Left hindlimb (tissue), 1 donor: Measurements from ENCODE around the gene SPG11.
"Not testable (repeated sequence)": the region's sequence is repeated elsewhere in the genome, so short reads cannot be mapped to it uniquely, and the experiment has no call there.

Experiments
- DNase-seq: peaks from one replicate; pipeline ENCODE4 v3.0.0-alpha.2; 2018

Gene SPG11, protein sequence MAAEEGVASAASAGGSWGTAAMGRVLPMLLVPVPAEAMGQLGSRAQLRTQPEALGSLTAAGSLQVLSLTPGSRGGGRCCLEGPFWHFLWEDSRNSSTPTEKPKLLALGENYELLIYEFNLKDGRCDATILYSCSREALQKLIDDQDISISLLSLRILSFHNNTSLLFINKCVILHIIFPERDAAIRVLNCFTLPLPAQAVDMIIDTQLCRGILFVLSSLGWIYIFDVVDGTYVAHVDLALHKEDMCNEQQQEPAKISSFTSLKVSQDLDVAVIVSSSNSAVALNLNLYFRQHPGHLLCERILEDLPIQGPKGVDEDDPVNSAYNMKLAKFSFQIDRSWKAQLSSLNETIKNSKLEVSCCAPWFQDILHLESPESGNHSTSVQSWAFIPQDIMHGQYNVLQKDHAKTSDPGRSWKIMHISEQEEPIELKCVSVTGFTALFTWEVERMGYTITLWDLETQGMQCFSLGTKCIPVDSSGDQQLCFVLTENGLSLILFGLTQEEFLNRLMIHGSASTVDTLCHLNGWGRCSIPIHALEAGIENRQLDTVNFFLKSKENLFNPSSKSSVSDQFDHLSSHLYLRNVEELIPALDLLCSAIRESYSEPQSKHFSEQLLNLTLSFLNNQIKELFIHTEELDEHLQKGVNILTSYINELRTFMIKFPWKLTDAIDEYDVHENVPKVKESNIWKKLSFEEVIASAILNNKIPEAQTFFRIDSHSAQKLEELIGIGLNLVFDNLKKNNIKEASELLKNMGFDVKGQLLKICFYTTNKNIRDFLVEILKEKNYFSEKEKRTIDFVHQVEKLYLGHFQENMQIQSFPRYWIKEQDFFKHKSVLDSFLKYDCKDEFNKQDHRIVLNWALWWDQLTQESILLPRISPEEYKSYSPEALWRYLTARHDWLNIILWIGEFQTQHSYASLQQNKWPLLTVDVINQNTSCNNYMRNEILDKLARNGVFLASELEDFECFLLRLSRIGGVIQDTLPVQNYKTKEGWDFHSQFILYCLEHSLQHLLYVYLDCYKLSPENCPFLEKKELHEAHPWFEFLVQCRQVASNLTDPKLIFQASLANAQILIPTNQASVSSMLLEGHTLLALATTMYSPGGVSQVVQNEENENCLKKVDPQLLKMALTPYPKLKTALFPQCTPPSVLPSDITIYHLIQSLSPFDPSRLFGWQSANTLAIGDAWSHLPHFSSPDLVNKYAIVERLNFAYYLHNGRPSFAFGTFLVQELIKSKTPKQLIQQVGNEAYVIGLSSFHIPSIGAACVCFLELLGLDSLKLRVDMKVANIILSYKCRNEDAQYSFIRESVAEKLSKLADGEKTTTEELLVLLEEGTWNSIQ (N-terminal part only)

DNA sequence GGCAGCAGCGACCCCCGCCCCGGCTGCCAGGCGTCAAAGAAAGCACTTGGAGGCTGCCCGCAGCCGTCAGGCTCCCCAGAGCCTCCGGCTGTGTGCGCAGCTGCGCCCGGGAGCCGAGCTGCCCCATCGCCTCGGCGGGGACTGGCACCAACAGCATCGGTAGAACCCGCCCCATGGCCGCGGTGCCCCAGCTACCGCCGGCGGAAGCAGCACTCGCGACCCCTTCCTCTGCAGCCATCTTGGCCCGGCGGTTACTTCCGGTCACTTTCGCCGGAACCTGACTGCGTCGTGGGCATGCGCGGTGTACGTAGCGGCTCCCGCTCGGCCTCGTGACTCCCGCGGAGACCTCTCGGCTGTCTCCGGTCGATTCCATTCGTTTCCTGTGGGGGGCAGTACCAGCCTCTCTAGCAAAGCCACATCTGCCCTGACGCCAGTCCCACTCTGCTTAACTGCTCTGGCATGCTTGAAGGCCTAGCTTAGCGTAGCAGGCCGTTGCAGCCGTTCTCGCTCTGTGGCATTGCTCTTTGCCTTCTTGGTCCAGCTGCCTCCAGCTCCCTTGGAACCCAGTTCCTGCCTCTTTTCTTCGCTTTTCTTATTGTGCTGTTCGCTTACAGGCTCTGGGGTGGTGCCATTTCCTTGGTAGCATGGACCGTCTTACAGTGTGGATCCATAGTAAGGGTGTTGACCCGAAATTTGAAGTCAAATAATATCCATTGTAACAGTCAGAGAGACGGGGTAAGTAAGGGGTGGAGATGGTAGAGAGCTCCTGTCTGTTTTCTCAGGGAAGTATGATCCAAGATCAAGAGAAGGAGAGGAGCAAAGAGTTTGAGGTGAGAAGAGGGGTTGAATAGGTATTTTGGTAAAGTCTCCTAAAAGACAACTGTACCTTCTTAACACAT lies at the start of gene SPG11:
Gene SPG11, minus strand, starts transcription at position 253 of the 899 bp plus-strand sequence. Its CDS starts 15 bp downstream, at position 238.
- DNase-seq = peak; percentile 98

DNA sequence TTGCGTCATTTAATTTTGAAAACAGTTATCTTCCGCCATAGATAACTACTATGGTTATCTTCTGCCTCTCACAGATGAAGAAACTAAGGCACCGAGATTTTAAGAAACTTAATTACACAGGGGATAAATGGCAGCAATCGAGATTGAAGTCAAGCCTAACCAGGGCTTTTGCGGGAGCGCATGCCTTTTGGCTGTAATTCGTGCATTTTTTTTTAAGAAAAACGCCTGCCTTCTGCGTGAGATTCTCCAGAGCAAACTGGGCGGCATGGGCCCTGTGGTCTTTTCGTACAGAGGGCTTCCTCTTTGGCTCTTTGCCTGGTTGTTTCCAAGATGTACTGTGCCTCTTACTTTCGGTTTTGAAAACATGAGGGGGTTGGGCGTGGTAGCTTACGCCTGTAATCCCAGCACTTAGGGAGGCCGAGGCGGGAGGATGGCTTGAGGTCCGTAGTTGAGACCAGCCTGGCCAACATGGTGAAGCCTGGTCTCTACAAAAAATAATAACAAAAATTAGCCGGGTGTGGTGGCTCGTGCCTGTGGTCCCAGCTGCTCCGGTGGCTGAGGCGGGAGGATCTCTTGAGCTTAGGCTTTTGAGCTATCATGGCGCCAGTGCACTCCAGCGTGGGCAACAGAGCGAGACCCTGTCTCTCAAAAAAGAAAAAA lies 49.0 kb upstream of the SPG11 start:
- DNase-seq = peak; percentile 67

- peak; percentile 74 for DNase-seq
These were observed 48.4 kb upstream of the SPG11 start for GRCh38 chr15:44711743-44712345.

GRCh38 chr15:44711096-44711742 lies 47.8 kb upstream of the SPG11 start, which contains the start of the genes B2M and PATL2:
Gene B2M, plus strand, starts transcription at chr15:44711517. Its CDS starts 30 bp downstream, at chr15:44711547.
Gene PATL2, minus strand, starts transcription at chr15:44711323. Its CDS starts 34,833 bp downstream, at chr15:44676490.
- DNase-seq = peak; percentile 96

- DNase-seq = no peak
These were observed 47.0 kb upstream of the SPG11 start for GRCh38 chr15:44710236-44711095.

DNA sequence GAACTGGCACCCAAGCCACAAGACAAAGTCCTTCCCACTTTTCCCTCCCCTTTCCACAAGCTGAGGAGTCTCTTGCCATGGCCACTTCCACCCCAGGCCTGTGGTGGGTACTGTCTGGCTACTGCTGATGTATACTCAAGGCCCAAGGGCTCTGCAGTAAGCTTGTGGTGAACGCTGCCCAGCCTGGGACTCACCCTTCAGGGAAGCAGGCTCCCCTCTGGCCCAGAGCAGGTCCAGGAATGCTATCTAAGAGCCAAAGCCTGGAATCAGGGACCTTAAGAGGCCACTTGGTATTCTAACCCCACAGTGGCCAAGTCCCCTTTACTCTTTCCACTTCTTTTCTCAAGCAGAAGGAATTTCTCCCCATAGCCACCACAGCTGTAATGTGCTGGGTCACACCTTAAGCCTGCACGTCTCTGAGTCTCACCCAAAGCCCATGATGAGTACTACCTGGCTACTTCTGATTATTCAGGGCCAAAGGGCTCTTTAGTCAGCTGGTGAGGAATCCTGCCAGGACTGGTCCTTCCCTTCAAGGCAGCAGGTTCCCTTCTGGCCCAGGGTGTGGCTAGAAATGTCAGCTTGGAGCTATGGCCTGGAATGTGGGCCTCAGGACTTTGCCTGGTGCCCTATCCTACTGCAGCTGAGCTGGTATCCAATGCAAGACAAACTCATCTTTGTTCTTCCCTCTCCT lies 43.6 kb upstream of the SPG11 start:
- no peak for DNase-seq

DNA sequence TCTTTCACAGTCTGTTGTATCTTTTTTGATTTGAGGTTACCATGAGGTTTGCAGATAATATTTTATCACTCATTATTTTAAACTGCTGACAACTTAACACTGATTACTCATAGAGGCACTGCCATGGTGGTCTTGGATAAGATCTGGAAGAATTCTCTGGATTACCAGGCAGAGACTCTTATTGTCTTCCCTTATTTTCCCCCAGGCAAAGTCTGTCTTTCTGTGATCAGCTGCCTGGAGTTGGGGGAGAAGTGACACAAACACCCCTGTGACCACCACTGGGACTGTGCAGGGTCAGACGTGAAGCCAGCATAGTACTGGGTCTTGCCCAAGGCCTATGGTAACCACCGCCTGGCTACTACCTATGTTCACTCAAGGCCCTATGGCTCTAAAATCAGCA lies 42.9 kb upstream of the SPG11 start:
- DNase-seq = no peak

- DNase-seq = no peak
These were observed 42.5 kb upstream of the SPG11 start for GRCh38 chr15:44705986-44706385.

DNA sequence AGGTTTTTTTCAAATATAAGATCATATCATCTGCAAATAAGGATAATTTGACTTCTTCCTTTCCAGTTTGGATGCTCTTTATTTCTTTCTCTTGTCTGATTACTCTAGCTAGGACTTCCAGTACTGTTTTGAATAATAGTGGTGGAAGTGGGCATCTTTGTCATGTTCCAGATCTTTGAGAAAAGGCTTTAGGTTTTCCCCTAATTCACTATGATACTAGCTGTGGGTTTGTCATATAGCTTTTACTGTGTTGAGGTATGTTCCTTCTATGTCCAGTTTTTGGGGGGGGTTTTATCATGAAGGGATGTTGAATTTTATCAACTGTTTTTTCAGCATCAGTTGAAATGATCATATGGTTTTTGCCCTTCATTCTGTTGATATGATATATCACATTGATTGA lies 37.2 kb upstream of the SPG11 start:
- DNase-seq = not testable (repeated sequence)

- no peak for DNase-seq
These were observed 35.2 kb upstream of the SPG11 start for GRCh38 chr15:44698641-44699040.

- no peak for DNase-seq
These were observed 33.6 kb upstream of the SPG11 start for GRCh38 chr15:44697014-44697413.

DNA sequence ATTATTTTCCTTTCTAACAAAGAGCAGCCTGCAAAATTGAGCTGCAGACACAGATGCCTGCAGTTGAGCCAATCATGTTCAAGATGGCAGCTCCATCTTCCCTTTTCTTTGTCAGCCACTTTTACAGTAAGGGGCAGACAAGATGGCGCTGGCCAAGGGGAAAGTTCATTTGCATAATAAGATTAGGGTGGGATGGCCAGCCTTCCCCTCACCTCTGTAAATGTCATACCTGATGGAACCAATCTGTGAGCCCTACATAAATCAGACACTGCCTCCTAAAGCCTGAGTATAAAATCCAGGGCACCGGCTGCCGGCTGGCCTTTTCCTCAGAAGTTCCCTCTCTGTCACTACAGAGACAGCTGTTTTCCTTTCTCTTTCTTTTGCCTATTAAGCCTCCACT lies 31.8 kb upstream of the SPG11 start:
- no peak for DNase-seq

DNA sequence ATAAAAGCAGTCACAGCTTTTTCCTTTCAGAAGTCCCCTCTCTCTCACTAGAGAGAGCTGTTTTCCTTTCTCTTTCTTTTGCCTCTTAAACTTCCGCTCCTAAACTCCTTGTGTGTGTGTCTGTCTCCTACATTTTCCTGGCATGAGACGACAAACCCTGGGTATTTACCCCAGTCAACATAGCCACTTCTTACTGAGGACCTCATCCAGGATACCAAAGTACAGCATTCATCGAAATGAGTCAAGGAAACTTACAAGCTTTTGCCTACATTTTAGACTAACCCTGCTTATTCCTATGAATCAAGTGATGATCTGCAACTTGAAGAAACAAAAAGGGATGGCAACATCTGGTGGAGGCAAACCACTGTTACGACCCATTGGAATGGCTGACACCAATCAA lies 31.0 kb upstream of the SPG11 start:
- no peak for DNase-seq

GRCh38 chr15:44692659-44693058 lies 29.2 kb upstream of the SPG11 start:
- DNase-seq = no peak

- not testable (repeated sequence) for DNase-seq
These were observed 26.8 kb upstream of the SPG11 start for GRCh38 chr15:44690245-44690644.

DNA sequence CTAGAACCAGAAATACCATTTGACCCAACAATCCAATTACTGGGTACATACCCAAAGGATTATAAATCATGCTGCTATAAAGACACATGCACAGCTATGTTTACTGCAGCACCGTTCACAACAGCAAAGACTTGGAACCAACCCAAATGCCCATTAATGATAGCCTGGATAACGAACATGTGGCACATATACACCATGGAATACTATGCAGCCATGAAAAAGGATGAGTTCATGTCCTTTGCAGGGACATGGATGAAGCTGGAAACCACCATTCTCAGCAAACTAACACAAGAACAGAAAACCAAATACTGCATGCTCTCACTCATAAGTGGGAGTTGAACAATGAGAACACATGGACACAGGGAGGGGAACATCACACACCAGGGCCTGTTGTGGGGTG lies 25.9 kb upstream of the SPG11 start:
- DNase-seq = not testable (repeated sequence)

DNA sequence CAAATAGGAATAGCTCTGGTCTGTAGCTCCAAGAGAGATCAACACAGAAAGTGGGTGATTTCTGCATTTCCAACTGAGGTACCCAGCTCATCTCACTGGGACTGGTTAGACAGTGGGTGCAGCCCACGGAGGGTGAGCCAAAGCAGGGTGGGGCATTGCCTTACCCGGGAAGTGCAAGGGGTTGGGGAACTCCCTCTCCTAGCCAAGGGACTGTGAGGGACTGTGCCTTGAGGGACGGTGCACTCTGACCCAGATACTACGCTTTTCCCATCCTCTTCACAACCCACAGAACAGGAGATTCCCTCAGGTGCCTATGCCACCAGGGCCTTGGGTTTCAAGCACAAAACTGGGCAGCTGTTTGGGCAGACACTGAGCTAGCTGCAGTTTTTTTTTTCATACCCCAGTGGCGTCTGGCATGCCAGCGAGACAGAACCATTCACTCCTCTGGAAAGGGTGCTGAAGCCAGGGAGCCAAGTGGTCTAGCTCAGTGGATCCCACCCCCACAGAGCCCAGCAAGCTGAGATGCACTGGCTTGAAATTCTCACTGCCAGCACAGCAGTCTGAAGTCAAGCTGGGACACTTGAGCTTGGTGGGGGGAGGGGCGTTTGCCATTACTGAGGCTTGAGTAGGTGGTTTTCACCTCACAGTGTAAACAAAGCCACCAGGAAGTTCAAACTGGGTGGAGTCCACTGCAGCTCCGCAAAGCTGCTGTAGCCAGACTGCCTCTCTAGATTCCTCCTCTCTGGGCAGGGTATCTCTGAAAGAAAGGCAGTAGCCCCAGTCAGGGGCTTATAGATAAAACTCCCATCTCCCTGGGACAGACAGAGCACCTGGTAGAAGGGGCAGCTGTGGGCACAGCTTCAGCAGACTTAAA lies 19.6 kb upstream of the SPG11 start:
- DNase-seq = not testable (repeated sequence)
